ENCODE results near the gene TIMM13.

TIMM13 gene

GRCh38 chr19:2454962-2455850 is 27.8 kb upstream of the TIMM13 start:
- DNase-seq (ENCODE audit: low read depth in 3 of 3), result no peak

GRCh38 chr19:2454199-2454961 is 27.0 kb upstream of the TIMM13 start:
- no peak for DNase-seq (ENCODE audit: low read depth in 3 of 3)

- no peak for DNase-seq (ENCODE audit: low read depth in 3 of 3)
These were observed 26.1 kb upstream of the TIMM13 start for GRCh38 chr19:2453431-2454025.

- no peak for DNase-seq (ENCODE audit: low read depth in 3 of 3)
These were observed 24.4 kb upstream of the TIMM13 start for GRCh38 chr19:2451741-2452140.

GRCh38 chr19:2451138-2451537 is 23.8 kb upstream of the TIMM13 start:
- DNase-seq (ENCODE audit: low read depth in 3 of 3), result no peak

- DNase-seq (ENCODE audit: low read depth in 3 of 3), result no peak
These were observed 21.6 kb upstream of the TIMM13 start for GRCh38 chr19:2449019-2449418.

GRCh38 chr19:2446381-2446780 is 19.0 kb upstream of the TIMM13 start:
- no peak for DNase-seq (ENCODE audit: low read depth in 3 of 3)

GRCh38 chr19:2444251-2445002 is 17.0 kb upstream of the TIMM13 start:
- no peak for DNase-seq (ENCODE audit: low read depth in 3 of 3)

- DNase-seq (ENCODE audit: low read depth in 3 of 3), result no peak
These were observed 16.4 kb upstream of the TIMM13 start for GRCh38 chr19:2443785-2444182.

- no peak for DNase-seq (ENCODE audit: low read depth in 3 of 3)
These were observed 15.9 kb upstream of the TIMM13 start for GRCh38 chr19:2443116-2443784.

GRCh38 chr19:2441096-2441752 is 13.8 kb upstream of the TIMM13 start:
- DNase-seq (ENCODE audit: low read depth in 3 of 3), result no peak

- DNase-seq (ENCODE audit: low read depth in 3 of 3), result no peak
These were observed 13.1 kb upstream of the TIMM13 start for GRCh38 chr19:2440515-2440914.

- no peak for DNase-seq (ENCODE audit: low read depth in 3 of 3)
These were observed 10.8 kb upstream of the TIMM13 start for GRCh38 chr19:2438178-2438577.

- DNase-seq (ENCODE audit: low read depth in 3 of 3), result no peak
These were observed 9.5 kb upstream of the TIMM13 start for GRCh38 chr19:2436926-2437325.

GRCh38 chr19:2436384-2436783 is 9.0 kb upstream of the TIMM13 start:
- DNase-seq (ENCODE audit: low read depth in 3 of 3), result no peak

GRCh38 chr19:2434721-2435265 is 7.4 kb upstream of the TIMM13 start:
- no peak for DNase-seq (ENCODE audit: low read depth in 3 of 3)

GRCh38 chr19:2434267-2434666 is 6.9 kb upstream of the TIMM13 start:
- DNase-seq (ENCODE audit: low read depth in 3 of 3), result no peak

GRCh38 chr19:2433854-2434253 is 6.5 kb upstream of the TIMM13 start:
- DNase-seq (ENCODE audit: low read depth in 3 of 3), result no peak

- DNase-seq (ENCODE audit: low read depth in 3 of 3), result no peak
These were observed 4.9 kb upstream of the TIMM13 start for GRCh38 chr19:2432131-2432848.

Measured in stimulated activated CD4-positive, alpha-beta T cell treated with anti-CD3 and anti-CD28 coated beads, TNF-alpha, amount 100 ng/mL, for 48 hours (primary cell).